T-helper 1 cell treated with Interleukin-12 subunit alpha and Interleukin-12 subunit beta and Interleukin-4 antibody, amounts not matched to agents 30 ng/mL and 1 ng/mL, for 36 hours (primary cell): Measurements from ENCODE around the gene RUFY3. TPM values are rescaled to one million over a fixed set of nuclear protein-coding genes. Genes with fewer than 3 reads are reported as not detected.
"Not testable (repeated sequence)": the region's sequence is repeated elsewhere in the genome, so short reads cannot be mapped to it uniquely, and the experiment has no call there.

Experiments
- intact Hi-C: fragments of 100-400 bp; cut with micrococcal nuclease; formaldehyde crosslinking; loops from one replicate; pipeline ENCODE4 v1.15.1; 2024
- total RNA-seq: library from RNA; stranded (reverse); gene quantifications from 2 replicates; pipeline ENCODE4 v1.2.3, GENCODE V29; 2022

Gene RUFY3
- total RNA-seq, 1 donor from 2014 or later = 13.5 TPM

DNA sequence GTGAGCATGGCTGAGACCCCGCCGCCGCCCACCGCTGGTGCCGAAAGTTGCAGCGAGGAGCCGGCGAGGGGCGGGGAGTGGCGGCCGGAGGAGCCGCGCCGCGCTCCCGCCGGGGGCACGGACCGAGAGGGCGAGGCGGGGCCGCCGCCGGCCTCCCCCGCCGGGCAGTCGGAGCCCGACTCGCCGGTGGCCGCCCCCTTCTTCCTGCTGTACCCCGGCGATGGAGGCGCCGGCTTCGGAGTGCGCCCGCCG, 16.9 kb upstream of the RUFY3 start:
- intact Hi-C loops = loop anchor here (1.0 to 2.0 kb wide), 7 partner anchors 17 to 304 kb away; partner anchors contain the start of genes DCK, GRSF1, MOB1B and UTP3

DNA sequence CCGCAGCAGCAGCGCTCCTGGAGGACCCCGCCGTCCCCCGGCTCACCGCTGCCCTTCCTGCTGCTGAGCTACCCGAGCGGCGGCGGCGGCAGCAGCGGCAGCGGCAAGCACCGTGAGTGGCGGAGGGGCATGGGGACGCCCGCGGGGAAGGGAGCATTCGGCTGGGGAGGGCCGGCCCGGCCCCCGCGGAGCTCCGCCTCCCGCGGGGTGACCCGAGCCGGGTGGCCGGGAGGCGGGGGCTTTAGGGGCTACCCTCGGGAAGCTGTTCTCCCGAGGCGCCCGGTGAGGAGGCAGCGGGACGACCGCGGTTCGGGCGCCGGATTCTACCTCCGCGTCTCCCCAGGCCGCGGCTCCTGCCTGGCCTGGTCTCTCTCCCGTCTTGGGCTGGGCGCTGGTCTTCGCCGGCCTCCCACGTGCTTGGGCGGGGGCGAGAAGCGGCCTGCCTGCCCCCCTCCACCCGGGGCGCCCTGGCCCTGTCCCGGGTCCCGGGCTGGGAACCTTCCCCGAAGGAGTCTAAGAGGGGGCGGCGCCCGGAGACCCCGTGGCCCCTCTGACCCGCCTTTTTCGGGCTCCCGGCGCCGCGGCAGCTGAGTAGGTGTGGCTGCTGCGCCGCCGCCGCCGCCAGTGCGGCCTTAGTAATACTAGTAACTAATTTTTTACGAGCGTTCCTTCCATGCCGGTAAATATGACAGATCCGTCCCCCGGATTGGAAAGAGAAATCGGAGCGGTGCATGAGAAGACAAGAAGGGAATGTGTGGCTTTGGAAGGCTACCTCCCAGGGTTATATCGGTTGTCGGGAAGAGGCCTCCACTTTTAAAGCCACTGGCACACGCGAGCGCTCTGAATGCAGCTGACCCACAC, 16.4 kb upstream of the RUFY3 start:
- intact Hi-C loops = loop anchor here (1.0 to 2.0 kb wide), 7 partner anchors 17 to 304 kb away; partner anchors contain the start of genes DCK, GRSF1, MOB1B and UTP3

DNA sequence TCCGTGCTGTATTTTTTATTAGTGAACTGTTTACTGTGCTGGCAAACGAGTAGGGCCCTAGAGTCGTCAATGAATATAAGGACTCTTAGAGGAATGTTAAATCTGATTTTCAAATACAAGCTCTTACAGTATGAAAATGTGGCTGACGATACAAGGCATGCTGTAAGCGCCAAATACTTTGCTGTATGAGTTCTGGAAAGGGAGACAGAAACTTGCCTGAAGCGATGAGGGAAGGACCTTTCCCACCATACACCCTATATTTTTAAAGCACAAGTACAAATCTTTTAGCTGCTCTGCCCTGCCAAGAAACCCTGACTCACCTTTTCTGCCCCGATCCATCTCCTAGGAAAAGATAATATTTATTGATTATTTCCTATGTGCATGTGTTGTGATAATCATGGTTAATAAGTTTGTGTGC, 15.7 kb upstream of the RUFY3 start:
- intact Hi-C loops = no loop called here

DNA sequence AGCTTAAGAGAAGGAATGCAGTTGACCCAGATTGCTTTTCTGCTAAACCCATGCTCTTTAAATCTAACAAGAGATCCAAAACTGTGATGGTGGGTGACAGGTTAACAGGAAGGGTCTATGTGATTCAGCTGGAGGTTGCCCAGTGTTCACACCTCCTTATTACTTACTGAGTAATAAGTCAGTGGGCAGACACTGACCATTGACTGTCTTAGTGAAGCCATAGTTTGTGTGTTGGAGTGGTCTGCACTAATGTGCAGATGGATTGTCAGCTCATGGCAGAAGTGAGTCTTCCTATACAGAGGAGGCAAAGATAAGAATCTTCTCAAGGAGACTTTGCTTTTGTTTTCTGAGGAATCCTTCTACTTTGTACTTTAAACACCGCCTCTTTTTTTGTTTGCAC, 15.2 kb upstream of the RUFY3 start:
- intact Hi-C loops = no loop called here

DNA sequence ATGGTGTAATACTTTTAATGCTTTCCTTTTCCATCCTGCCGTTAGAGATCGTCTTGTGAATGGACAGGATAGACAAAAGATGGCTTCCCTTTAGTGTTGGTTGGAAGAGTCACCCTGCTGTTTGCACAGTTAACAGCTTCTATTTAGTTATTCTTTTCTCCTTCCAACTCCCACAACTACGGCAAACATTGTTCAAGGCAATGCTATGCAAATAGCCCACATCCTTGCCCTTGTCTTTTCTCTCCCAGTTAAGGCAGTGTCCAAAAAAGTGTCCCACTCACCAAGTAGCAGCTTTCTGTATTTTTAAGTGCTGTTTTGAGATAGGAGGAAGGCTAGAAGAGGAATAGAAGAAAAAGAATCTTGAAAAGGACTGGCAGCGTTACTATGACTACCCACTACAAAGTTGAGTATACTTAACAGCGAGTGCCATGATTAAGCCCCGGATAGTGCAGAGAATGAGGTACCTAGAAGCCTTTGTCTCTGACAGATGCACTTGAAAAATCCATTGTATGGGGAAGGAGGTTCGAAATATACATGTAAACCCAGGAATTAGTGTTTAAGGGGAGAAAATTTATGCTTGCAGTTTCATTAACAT, 12.1 kb upstream of the RUFY3 start:
- intact Hi-C loops = no loop called here

DNA sequence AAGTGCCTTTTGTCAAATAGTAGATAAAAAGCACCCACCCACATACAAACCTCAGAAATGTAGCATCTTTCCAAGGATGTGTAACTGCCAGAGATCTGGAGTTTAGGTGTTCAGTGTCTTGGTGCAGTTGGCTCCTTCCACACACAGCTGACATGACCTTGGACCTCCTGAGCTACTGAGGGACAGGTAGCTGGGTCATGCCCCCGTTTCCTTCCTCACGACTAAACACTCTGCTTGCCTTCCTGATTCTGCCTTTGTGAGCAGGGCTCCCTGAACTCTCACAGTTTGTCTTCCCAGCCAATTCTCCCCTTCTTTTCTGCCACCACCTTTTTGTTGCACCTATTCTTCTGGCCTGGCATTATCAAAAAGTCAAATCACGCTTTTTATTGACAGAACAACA, 10.2 kb upstream of the RUFY3 start:
- intact Hi-C loops = no loop called here

DNA sequence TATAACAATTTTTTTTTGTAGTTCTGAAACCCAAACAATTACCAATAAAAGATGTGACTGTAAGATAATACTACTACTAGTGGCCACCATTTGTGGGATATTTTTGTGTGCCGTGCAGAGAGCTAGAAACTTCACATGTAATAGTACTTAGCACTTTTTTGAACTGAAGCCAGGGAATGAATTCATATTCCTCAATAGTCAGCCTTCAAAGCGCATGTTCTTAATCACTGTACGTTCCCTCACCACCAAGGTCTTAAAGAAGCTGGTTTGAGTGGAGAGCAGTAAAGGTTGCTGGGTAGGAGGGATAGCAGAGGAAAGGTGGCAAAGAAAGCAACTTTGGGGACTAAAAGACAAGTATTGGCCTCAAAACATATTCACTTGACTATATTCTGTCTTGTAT, 9.6 kb upstream of the RUFY3 start:
- intact Hi-C loops = no loop called here

DNA sequence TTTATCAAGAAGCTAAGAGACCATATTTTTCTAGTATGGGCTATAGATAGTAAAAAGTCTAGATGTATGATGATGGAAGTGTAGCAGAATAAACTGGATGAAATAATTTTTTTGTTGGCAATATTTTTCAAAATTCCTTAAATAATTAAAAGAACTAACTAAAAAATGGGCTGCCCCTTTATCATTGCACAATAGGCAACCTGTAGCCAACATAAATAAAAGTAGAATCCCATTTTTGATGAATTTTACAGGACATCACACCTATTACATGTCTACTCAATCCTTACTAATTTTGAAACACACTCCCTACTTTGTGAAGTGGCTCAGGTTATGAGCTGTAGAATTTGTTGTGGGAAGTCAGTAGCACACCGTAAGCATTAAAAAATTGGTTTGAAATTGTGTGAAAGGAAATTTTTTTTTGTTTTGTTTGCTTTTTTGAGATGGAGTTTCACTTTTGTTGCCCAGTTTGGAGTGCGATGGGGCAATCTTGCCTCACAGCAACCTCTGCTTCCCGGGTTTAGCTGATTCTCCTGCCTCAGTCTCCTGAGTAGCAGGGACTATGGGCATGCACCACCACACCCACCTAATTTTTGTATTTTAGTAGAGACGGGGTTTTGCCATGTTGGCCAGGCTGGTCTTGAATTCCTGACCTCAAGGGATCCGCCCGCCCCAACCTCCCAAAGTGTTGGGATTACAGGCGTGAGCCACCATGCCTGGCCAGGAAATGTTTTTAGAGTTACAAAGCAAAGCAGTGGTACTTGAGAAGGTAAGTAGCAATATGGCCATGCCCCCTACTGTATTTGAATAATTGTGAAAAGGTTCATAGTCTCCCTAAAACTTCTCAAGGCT, 8.9 kb upstream of the RUFY3 start:
- intact Hi-C loops = no loop called here

DNA sequence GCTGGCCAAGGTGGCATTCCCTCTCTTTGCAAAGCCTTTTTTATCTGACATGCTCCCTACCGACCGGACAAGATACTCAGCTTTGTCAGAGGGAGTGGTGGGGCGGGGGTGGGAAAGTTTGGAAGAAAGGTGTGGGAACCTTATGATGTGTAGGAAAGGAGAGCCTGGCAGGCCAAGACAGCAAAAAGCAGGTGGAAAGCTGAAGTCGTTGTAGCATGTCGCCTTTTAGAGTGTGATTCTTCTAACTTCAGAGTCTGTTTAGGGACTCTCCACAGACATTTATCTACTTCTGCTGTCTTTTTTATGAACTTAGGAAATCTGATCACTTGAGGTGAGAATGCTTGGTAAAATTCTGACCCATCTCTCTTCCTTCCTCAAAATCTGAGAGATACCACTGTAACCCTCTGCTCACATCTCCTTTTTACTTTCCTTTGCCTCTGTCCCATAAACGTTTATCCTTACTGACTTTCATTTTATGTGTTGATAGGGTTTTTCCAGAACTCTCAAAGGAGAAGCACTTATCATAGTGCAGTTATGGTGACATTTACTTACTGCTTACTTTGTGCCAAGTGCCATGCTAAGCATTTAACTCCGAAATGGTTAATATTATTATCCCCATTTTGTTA, 8.2 kb upstream of the RUFY3 start:
- intact Hi-C loops = no loop called here

DNA sequence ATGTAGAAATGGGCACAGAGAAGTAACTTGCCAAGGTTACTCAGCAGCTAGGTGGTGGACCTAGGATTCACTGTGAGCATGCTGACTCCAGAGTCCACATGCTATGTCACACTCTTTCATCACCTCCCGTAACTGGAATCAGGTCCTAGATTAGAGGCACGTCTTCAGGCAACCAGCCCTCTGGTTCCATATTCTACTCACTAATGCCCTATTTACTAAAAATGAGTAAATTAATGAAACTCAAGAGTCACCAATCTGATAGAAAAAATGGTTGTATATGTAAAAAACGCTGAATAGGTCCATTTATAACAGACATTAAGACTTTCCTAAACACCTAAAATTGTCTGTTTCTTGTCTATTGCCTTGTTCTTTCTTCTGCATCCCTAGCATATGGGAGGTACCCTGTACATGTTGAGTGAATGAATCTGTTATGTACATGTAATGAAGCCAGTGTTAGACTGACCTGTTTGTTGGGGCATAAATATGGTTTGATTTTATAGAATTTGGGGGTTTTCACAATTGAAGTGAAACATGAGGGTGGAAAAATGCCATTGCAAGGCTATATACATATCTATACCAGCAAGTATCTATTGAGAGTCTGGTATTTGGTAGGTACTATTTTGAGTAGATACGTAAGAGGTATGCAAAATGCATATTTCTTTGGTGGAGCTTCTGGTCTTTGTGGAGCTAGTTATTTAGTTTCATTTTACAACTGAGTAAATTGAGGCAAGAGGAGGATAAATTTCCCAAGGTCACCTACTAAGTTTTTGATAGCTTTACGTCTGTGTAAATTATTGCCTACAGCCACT, 7.5 kb upstream of the RUFY3 start:
- intact Hi-C loops = no loop called here

DNA sequence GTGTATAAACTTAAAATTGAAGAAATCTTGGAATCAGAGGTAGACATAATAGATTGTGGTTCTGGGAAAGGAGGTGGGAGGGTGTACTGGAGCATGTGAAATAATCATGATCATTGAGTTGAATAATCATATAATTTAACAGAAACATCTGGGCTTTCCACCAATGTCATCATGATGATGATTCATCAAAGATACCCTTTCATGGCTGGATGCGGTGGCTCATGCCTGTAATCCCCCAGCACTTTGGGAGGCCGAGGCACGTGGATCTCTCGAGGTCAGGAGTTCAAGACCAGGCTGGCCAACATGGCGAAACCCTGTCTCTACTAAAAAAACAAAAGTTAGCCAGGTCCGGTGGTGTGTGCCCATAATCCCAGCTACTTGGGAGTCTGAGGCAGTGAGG, 6.7 kb upstream of the RUFY3 start:
- intact Hi-C loops = no loop called here

DNA sequence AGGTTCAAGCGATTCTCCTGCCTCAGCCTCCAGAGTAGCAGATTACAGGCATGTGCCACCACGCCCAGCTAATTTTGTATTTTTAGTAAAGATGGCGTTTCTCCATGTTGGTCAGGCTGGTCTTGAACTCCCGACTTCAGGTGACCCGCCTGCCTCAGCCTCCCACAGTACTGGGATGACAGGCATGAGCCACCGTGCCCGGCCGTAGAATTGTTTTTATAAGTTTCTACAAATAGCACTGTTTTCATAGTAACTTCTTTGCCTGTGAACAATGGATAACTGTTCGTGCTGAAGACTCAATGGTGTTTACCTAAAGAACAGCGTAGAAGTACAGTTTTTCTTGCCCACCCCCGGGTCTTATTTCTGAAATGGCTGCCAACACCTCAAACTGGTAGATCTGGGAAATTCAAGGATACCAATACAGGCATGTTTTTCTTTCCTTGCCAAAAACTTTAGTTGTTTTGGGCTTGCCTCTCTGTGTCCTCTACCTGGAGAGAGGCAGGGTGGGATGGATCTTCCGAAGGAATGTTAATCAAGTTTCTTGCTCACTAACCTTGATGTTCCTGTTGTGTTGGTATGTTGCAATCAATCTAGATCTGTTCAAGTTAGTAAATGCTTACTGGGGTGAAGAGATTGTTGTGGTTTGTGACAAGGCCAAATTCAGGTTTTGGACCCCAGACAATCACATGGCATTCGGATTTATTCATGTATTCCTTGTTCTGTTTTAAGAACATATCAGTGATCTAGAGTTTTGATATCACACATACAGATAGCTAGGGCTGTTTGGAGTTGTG, 2.8 kb upstream of the RUFY3 start:
- intact Hi-C loops = no loop called here

DNA sequence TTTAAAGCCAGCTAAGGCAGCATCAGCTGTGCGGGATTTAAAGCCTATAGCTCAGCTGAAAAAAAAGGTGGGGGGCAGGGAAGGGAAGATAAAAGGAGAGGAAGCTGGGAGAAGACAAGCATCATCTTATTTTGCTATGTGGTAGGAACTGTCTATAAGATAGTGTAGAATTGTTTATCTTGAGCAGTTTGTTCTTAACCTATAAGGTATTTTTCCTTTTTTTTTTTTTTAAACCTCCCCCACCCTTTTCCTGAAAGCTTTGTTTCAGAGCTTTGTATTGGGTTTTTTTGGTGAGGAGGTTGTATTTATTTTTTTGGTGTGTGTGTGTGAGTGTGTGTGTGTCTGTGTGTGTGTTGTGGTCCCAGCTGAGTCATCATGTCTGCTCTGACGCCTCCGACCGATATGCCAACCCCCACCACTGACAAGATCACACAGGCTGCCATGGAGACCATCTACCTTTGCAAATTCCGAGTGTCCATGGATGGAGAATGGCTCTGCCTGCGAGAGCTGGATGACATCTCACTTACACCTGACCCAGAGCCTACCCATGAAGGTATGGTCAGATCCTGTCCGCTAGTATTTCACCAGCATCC, 531 bp downstream of the RUFY3 start:
- intact Hi-C loops = loop anchor here (1.0 kb wide), 1 partner anchor 12 kb away; no protein-coding TSS in a partner anchor

DNA sequence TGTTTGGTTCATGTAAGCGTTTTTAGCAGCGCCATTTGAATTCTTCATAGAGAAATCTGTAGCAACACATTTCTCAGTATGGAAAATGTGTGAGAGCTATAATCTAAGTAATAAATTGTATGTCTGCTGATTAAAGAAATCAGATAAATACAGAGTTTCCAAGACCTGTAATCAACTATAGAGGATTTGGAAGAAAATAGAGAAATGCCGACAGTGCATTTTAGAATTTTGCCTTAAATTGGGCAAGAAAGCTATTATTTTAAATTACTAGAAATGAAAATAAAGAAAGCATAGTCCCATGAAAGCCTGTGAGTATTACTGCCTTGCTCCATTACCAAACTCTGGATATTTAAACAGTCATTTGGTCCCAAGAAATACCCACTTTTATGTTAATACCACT, 2.7 kb downstream of the RUFY3 start:
- intact Hi-C loops = no loop called here

DNA sequence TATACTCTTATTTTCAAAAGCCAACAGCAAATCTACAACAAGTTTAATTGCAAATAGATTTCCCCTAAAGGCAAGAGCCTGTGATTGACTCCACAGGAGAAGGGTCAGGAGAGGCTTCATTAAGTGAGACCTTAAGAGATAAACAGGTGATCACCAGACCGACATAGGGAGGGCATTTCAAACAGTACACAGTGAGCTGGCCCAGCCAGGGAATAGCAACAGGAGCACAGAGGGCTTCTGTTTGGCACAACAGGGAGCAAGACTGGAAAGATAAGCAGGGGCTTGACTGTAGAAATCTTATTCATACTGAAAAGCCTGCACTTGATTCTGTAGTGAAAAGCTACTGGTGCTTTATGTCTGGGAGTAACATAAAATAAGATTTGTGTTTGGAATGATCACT, 3.9 kb downstream of the RUFY3 start:
- intact Hi-C loops = no loop called here

DNA sequence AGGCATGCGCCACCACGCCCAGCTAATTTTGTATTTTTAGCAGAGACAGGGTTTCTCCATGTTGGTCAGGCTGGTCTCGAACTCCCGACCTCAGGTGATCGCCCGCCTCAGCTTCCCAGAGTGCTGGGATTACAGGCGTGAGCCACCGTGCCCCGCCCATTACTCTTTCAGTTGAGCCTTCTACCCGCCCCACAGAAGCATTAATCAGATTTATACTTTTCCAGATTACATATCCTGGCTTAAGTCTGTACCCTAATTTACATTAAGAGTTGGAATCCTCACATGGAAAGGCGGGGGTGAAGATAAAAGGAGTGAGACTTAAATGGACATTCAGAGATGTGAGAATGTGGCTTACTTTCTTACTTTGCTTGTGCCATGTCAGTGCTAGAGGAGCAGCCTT, 4.8 kb downstream of the RUFY3 start:
- intact Hi-C loops = not testable (repeated sequence)

DNA sequence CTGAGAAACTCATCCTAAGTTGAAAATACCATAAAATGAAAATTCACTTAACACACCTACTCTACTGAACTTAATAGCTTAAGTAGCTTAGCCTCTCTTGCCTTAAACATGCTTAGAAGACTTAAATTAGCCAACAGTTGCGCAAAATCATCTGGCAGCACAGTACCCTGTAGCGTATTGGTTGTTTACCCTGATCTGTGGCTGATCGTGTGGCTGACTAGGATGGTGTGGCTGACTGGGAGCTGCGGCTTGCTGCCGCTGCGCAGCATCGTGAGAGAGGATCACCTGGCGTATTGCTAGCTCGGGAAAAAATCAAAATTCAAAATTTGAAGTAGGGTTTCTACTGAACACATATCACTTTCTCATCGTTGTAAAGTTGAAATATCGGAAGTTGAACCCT, 6.3 kb downstream of the RUFY3 start:
- intact Hi-C loops = no loop called here

DNA sequence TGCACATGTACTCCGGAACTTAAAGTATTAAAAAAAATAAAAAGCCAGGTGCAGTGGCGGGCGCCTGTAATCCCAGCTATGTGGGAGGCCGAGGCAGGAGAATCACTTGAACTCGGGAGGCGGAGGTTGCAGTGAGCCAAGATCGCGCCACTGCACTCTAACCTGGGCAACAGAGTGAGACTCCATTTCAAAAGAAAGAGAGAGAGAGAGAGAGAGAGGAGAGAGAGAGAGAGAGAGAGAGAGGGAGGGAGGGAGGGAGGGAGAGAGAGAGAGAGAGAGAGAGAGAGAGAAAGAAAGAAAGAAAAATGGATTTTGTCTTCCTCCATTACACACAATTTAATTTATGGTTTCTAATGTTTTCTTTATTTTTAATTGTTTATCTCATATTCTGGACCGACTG, 11.1 kb downstream of the RUFY3 start:
- intact Hi-C loops = not testable (repeated sequence)

DNA sequence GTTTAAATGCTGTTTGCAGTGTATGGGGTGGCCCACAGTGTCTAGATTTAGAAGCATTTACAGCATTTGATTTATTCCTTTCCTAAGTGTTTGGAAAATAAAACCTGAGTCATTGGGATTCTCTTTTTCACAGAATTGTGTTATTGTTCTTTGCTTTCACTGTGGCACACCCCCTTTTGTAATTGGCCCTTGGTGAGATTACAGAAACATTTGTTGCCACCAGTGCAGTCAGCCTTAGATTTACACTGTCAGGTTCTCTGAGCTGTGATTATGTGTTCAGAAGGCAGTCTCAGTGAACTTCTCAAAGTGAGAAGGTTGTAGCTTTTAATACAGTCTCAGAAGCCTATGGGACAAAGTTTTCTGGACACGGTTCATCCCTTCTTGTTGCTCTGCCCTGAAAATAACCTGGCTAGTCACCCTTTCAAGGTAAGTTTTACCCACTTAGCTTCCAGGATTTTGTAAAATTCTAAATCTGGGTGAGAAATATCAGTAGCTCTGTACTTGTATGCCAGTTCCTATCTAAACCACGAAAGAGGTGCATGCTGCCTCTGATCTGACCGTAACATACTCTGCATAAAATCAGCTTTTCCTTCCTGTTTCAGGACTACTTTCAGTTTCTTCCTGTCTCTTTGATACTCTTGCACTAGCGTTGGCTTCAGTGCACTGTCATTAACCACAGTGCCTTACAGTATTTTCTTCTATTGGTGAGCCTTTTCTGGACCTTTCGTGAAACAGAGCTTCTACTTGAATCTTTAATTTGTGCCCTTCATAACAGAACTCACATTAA, 12.6 kb downstream of the RUFY3 start:
- intact Hi-C loops = loop anchor here (1.0 to 2.0 kb wide), 8 partner anchors 12 to 260 kb away; partner anchors contain the start of genes GRSF1, MOB1B and UTP3
